Peyer's patch (tissue), 4 donors: Measurements from ENCODE around the gene KRT8. TPM values are rescaled to one million over a fixed set of nuclear protein-coding genes. Genes with fewer than 3 reads are reported as not detected.

ENCODE experiments used
- DNase-seq, 3 donors: peaks; one replicate each; pipeline ENCODE4 v3.0.0-alpha.2; 2017 to 2019
- H3K27ac ChIP-seq, 4 donors: fragments of 200-600 bp; sonication (generic); one replicate each; pipeline ENCODE4 v1.5.1; 2016 to 2019
- H3K27me3 ChIP-seq, 2 donors: fragments of 200-600 bp; sonication (generic); one replicate each; pipeline ENCODE4 v1.5.1; 2019
- H3K36me3 ChIP-seq, 3 donors: fragments of 200-600 bp; sonication (generic); one replicate each; pipeline ENCODE4 v1.5.1; 2016 to 2019
- H3K4me1 ChIP-seq, 4 donors: fragments of 200-600 bp; sonication (generic); one replicate each; pipeline ENCODE4 v1.5.1; 2016 to 2019
- H3K4me3 ChIP-seq, 4 donors: fragments of 200-600 bp; sonication (generic); 1 replicate in 3 of 4; 2 replicates in 1 of 4; pipeline ENCODE4 v1.5.1; 2016 to 2019; ENCODE audit warnings: mild to moderate bottlenecking in 1 of 4
- H3K9me3 ChIP-seq, 4 donors: fragments of 200-600 bp; sonication (generic); one replicate each; pipeline ENCODE4 v1.5.1; 2016 to 2019; ENCODE audit warnings: mild to moderate bottlenecking in 1 of 4
- POLR2A ChIP-seq, 2 donors: fragments of 450-650 bp; IDR thresholded peaks; one replicate each; pipeline ENCODE4 v1.5.1; 2017; ENCODE audit warnings: antibody characterized with exemption in 2 of 2, mild to moderate bottlenecking in 2 of 2, moderate library complexity in 2 of 2
- total RNA-seq, 4 donors: library from RNA; depleted of rRNA; stranded (reverse); fragments of >200 nt; gene quantifications; one replicate each; pipeline ENCODE4 v1.1.0, GENCODE V29; 2016
- TF ChIP-seq, protein P1 (sequence below), 6 experiments: fragments of 450-650 bp in 4 of 6; fragments of 200-600 bp in 2 of 6; sonication (generic) in 1 of 6; IDR thresholded peaks; one replicate each; pipeline ENCODE4 v1.5.1; 2017 to 2019; ENCODE audit warnings: antibody characterized with exemption in 6 of 6, mild to moderate bottlenecking in 3 of 6, moderate library complexity in 1 of 6

The KRT8 gene
- total RNA-seq, 4 donors from 2014 or later = 1,046 to 2,452 (median 2,098) TPM

DNA sequence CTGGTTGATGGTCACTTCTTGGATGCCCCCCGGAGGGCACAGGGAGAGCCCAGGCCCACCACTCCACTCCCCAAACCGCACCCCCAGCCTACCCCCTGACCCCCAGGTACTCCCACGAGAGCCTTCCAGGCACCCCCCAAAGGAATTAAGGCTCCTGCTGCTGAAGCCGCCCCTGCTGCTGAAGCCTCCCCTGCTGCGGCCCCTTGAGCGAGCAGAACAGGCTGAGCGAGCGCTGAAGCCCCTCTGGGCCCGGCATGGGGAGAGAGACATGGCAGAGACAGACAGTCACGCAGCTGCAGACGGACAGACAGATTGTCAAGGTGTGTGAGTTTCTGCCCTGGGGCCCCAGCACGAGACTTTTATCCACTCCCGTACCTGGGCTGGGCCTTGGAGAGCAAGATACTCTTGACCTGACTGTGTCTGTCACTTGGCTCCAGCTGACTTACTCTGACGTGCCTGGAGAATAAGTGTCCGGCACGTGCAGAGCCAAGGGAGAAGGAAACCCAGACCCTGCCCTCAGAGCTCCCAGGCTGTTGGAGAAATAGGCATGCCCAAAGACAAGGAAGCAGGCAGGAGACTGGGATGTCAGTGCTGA is 56.1 kb downstream of the KRT8 start, which contains the start of gene KRT78:
Gene KRT78, minus strand, starts transcription at position 334 of the 595 bp plus-strand sequence. Its CDS starts 64 bp downstream, at position 270.
- Histone ChIP-seq H3K27ac (no peak within 1 kb of the TSS), H3K36me3 (no peaks in the 10 kb centered on the region), H3K4me1 (no peaks in the 10 kb centered on the region), H3K27me3 (no peaks in the 10 kb centered on the region), H3K4me3 (no peak within 1 kb of the TSS), H3K9me3 (no peaks in the 10 kb centered on the region)
- peak in 1 of 3 donors; percentile 31 for DNase-seq
- TF ChIP-seq, protein P1, sequence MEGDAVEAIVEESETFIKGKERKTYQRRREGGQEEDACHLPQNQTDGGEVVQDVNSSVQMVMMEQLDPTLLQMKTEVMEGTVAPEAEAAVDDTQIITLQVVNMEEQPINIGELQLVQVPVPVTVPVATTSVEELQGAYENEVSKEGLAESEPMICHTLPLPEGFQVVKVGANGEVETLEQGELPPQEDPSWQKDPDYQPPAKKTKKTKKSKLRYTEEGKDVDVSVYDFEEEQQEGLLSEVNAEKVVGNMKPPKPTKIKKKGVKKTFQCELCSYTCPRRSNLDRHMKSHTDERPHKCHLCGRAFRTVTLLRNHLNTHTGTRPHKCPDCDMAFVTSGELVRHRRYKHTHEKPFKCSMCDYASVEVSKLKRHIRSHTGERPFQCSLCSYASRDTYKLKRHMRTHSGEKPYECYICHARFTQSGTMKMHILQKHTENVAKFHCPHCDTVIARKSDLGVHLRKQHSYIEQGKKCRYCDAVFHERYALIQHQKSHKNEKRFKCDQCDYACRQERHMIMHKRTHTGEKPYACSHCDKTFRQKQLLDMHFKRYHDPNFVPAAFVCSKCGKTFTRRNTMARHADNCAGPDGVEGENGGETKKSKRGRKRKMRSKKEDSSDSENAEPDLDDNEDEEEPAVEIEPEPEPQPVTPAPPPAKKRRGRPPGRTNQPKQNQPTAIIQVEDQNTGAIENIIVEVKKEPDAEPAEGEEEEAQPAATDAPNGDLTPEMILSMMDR (IDR thresholded peaks at IDR 0.05) = no peak
- no peak for TF ChIP-seq POLR2A (IDR thresholded peaks at IDR 0.05)

GRCh38 chr12:52847335-52848102 is 57.4 kb downstream of the KRT8 start:
- H3K27me3 ChIP-seq = no peaks in the 10 kb centered on the region
- TF ChIP-seq, protein P1 (IDR thresholded peaks at IDR 0.05) = no peak
- no peak for TF ChIP-seq POLR2A (IDR thresholded peaks at IDR 0.05)
- DNase-seq = peak in 1 of 3 donors; percentile 42
- no peaks in the 10 kb centered on the region for H3K36me3 ChIP-seq
- no peaks in the 10 kb centered on the region for H3K9me3 ChIP-seq
- no peak overlapping the region for H3K4me3 ChIP-seq
- H3K4me1 ChIP-seq = no peaks in the 10 kb centered on the region
- H3K27ac ChIP-seq = no peak overlapping the region

Other genes starting within 250 kb of the KRT8 start
- 1 to 10 TPM in 1 of 4 donors, under 1 TPM in 2, not detected in 1; 0.76 to 1.7 (median 0.94) TPM for gene KRT1, start 224.7 kb downstream of the KRT8 start, total RNA-seq
- not detected for gene KRT77, start 201.6 kb downstream of the KRT8 start, total RNA-seq
- gene KRT76, start 127.7 kb downstream of the KRT8 start, total RNA-seq = not detected
- gene KRT3, start 109.0 kb downstream of the KRT8 start, total RNA-seq = not detected
- not detected for gene KRT4, start 91.0 kb downstream of the KRT8 start, total RNA-seq
- not detected for gene KRT79, start 70.8 kb downstream of the KRT8 start, total RNA-seq
- gene KRT78, start 56.1 kb downstream of the KRT8 start, total RNA-seq = not detected
- 100 to 1,000 TPM; 320 to 614 (median 477) TPM for gene KRT18, start 44.0 kb upstream of the KRT8 start, total RNA-seq
- 100 to 1,000 TPM; 234 to 531 (median 250) TPM for gene EIF4B, start 101.4 kb upstream of the KRT8 start, total RNA-seq
- gene TNS2, start 145.0 kb upstream of the KRT8 start, total RNA-seq = 100 to 1,000 TPM in 3 of 4 donors, 10 to 100 TPM in 1; 29.2 to 274 (median 154) TPM
- gene SPRYD3, start 174.3 kb upstream of the KRT8 start, total RNA-seq = 10 to 100 TPM; 27.8 to 38.7 (median 34.8) TPM
- 100 to 1,000 TPM in 2 of 4 donors, 10 to 100 TPM in 2; 68.5 to 191 (median 128) TPM for gene IGFBP6, start 192.6 kb upstream of the KRT8 start, total RNA-seq
- gene SOAT2, start 198.4 kb upstream of the KRT8 start, total RNA-seq = 10 to 100 TPM in 3 of 4 donors, not detected in 1; 13.3 to 55.0 (median 34.5) TPM